Measurements from ENCODE around the gene C5orf47. TPM values are rescaled to one million over a fixed set of nuclear protein-coding genes. Genes with fewer than 3 reads are reported as not detected.

C5orf47 gene
- total RNA-seq, 1 donor from 2014 or later: 0.69 TPM

DNA sequence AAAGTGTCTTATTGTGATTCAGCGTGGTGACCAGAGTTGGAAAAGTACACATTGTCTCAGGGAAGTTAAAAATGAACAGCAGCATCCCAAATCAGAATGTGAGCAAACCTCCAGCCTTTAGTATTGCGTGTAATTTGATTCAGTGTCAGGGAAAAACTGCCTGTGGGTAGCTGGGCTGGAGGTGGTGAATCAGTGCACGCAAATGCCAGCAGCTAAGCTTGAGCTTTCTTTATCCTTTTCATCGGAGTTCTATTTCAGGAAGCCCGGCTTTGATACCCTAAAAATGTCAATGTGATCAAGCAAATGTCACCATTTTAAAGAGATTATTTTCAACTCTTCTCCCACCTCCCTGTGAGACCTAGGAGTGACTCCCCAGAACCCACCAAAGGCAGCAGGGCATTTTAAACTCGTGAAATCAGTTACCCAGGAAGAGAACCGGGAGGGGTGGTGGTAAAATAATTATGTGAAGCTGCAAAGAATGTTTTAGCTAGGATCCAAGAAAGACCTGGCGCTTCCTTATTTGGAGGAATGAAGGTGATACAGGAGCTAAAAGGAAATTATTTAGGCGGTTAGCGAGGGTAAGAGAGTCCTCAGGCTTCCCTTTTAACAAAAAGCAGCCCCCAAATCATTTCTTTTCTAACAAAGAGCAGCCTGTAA is 25.7 kb upstream of the C5orf47 start:
- Mint-ChIP-seq H3K9me3 (no peaks in the 10 kb centered on the region), H3K4me1 (peaks cover 39% of the 10 kb centered on the region), H3K27ac (peak overlapping the region; percentile 95), H3K27me3 (ENCODE audit: insufficient read depth, low read depth) (peaks cover 5% of the 10 kb centered on the region), H3K36me3 (no peaks in the 10 kb centered on the region), H3K4me3 (peak overlapping the region; percentile 74)
- no peaks in the 10 kb centered on the region for H3K27me3 ChIP-seq
- peak overlapping the region; percentile 26 for H3K27ac ChIP-seq
- H3K36me3 ChIP-seq: no peaks in the 10 kb centered on the region
- peaks cover 25% of the 10 kb centered on the region for H3K4me1 ChIP-seq
- no peaks in the 10 kb centered on the region for H4K20me1 ChIP-seq (ENCODE audit: low read depth)
- TF ChIP-seq EZH2 (IDR thresholded peaks at IDR 0.05) (no peak), EZH2phosphoT487 (IDR thresholded peaks at IDR 0.05) (no peak)
- TF ChIP-seq, protein P1, sequence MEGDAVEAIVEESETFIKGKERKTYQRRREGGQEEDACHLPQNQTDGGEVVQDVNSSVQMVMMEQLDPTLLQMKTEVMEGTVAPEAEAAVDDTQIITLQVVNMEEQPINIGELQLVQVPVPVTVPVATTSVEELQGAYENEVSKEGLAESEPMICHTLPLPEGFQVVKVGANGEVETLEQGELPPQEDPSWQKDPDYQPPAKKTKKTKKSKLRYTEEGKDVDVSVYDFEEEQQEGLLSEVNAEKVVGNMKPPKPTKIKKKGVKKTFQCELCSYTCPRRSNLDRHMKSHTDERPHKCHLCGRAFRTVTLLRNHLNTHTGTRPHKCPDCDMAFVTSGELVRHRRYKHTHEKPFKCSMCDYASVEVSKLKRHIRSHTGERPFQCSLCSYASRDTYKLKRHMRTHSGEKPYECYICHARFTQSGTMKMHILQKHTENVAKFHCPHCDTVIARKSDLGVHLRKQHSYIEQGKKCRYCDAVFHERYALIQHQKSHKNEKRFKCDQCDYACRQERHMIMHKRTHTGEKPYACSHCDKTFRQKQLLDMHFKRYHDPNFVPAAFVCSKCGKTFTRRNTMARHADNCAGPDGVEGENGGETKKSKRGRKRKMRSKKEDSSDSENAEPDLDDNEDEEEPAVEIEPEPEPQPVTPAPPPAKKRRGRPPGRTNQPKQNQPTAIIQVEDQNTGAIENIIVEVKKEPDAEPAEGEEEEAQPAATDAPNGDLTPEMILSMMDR (IDR thresholded peaks at IDR 0.05): no peak
- no peaks in the 10 kb centered on the region for H3K9me3 ChIP-seq (ENCODE audit: low read depth)
- no peak for DNase-seq (ENCODE audit: low spot score)
- H3K9ac ChIP-seq: no peak overlapping the region
- H2AFZ ChIP-seq (replicated peaks): peak overlapping the region; percentile 76
- peak overlapping the region; percentile 66 for H3K4me2 ChIP-seq
- H3K4me3 ChIP-seq: peak overlapping the region; percentile 40
- H3F3A ChIP-seq (ENCODE audit: low read depth): peaks cover 13% of the 10 kb centered on the region
- no peaks in the 10 kb centered on the region for H3K79me2 ChIP-seq (ENCODE audit: low read depth)

DNA sequence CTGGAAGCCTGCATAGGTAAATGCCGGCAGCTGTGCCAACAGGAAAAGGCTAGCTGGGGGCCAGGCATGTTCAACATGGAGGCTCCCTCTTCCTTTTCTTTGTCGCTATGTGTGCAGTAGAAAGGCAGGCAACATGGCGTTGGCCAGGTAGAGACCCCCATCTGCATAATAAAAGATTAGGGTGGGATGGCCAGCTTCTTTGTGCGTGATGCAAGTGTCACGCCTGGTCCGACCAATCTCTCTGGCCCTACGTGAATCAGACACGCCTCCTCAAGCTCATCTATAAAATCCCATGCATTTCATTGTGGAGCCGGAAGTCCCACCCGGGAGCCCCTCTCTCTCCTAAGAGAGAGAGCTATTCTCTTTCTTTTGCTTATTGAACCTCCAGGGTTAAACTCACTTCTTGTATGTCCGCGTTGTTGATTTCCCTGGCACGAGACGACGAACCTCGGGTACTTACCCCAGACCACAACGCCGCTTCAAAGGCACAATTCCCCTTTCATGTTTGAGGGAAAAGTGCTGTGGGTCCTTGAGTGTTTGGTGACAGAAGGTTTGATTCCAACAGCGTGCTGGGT is 25.0 kb upstream of the C5orf47 start:
- Histone ChIP-seq H3F3A (ENCODE audit: low read depth) (peaks cover 13% of the 10 kb centered on the region), H3K4me1 (peaks cover 31% of the 10 kb centered on the region), H3K79me2 (ENCODE audit: low read depth) (no peaks in the 10 kb centered on the region), H3K4me3 (peak overlapping the region; percentile 40), H4K20me1 (ENCODE audit: low read depth) (no peaks in the 10 kb centered on the region), H3K4me2 (peak overlapping the region; percentile 66), H3K36me3 (no peaks in the 10 kb centered on the region), H3K27me3 (no peaks in the 10 kb centered on the region), H2AFZ (replicated peaks) (peak overlapping the region; percentile 76), H3K9ac (no peak overlapping the region), H3K27ac (peak overlapping the region; percentile 26), H3K9me3 (ENCODE audit: low read depth) (no peaks in the 10 kb centered on the region)
- Mint-ChIP-seq H3K27me3 (ENCODE audit: insufficient read depth, low read depth) (peaks cover 5% of the 10 kb centered on the region), H3K9me3 (no peaks in the 10 kb centered on the region), H3K4me1 (peaks cover 45% of the 10 kb centered on the region), H3K4me3 (peak overlapping the region; percentile 74), H3K27ac (peak overlapping the region; percentile 95), H3K36me3 (no peaks in the 10 kb centered on the region)
- DNase-seq (ENCODE audit: low spot score): peak; percentile 69
- TF ChIP-seq EZH2 (IDR thresholded peaks at IDR 0.05): no peak
- TF ChIP-seq EZH2phosphoT487 (IDR thresholded peaks at IDR 0.05): no peak
- TF ChIP-seq, protein P1 (IDR thresholded peaks at IDR 0.05): no peak

GRCh38 chr5:173964506-173964905 is 24.5 kb upstream of the C5orf47 start:
- peaks cover 35% of the 10 kb centered on the region for H3K4me1 ChIP-seq
- H3K27me3 ChIP-seq: no peaks in the 10 kb centered on the region
- Mint-ChIP-seq H3K27ac (peak overlapping the region; percentile 46), H3K4me1 (peaks cover 51% of the 10 kb centered on the region), H3K4me3 (peak overlapping the region; percentile 55), H3K27me3 (ENCODE audit: insufficient read depth, low read depth) (peaks cover 5% of the 10 kb centered on the region), H3K9me3 (no peaks in the 10 kb centered on the region), H3K36me3 (no peaks in the 10 kb centered on the region)
- no peak overlapping the region for H3K4me2 ChIP-seq
- DNase-seq (ENCODE audit: low spot score): no peak
- no peaks in the 10 kb centered on the region for H3K9me3 ChIP-seq (ENCODE audit: low read depth)
- H2AFZ ChIP-seq (replicated peaks): no peak overlapping the region
- no peak overlapping the region for H3K27ac ChIP-seq
- H3F3A ChIP-seq (ENCODE audit: low read depth): peaks cover 13% of the 10 kb centered on the region
- no peaks in the 10 kb centered on the region for H3K36me3 ChIP-seq
- peak overlapping the region; percentile 18 for H3K4me3 ChIP-seq
- H3K9ac ChIP-seq: no peak overlapping the region
- H3K79me2 ChIP-seq (ENCODE audit: low read depth): no peaks in the 10 kb centered on the region
- TF ChIP-seq EZH2phosphoT487 (IDR thresholded peaks at IDR 0.05) (no peak), EZH2 (IDR thresholded peaks at IDR 0.05) (no peak)
- TF ChIP-seq, protein P1 (IDR thresholded peaks at IDR 0.05): no peak
- no peaks in the 10 kb centered on the region for H4K20me1 ChIP-seq (ENCODE audit: low read depth)
